Stimulated activated CD4-positive, alpha-beta T cell treated with anti-CD3 and anti-CD28 coated beads, TNF-alpha, amount 100 ng/mL, for 1 hour (primary cell): ENCODE measurements around the gene ABHD1.

Experiments used
- DNase-seq, 3 donors: peaks; one replicate each; pipeline ENCODE4 v3.0.0-alpha.2; 2020; ENCODE audit warnings: low read depth in 3 of 3, low spot score in 1 of 3

Gene ABHD1

DNA sequence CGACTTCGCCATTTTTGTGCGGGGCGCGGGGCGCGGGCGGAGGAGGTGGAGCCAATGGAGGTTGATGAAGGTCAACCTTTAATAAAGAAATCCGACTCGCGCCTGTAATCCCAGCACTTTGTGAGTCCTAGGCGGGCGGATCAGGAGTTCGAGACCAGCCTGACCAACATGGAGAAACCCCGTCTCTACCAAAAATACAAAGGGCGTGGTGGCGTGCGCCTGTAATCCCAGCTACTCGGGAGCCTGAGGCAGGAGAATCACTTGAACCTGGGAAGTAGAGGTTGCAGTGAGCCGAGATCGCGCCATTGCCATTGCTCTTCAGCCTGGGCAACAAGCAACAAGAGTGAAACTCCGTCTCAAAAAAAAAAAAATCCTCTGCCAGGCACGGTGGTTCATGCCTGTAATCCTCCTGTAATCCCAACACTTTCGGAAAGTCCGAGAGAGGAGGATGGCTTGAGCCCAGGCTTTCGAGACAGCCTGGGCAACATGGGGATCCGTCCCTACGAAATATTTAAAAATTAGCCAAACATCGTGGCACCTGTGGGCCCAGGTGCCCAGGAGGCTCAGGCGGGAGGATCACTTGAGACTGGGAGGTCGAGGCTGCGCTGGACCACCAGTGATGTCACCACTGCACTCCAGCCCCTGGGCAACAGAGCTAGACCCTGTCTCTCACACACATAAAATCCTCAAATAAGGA is 11.3 kb downstream of the ABHD1 start:
- no peak for DNase-seq

DNA sequence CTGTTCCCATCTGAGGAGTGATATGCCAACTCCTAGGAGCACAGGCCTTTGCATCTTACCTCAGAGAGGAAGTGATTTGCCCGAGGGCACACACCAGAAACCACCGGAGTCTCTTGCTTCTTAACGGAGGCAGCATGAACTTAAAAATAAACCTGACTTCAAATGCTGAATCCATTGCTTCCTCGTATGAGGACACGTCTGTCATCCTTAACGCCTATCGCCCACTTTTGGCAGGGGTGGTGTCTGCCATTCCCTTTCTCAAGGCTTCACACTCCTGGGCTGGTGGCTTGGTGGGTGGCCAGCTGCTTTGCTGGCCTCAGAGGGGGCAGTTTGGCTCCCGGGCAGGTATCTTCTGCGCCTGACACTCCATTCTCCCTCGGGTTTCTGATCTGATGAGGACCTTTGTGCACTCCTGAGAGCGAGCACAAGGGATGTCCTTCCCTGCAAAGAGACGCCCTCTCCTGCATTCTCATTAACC is 11.9 kb downstream of the ABHD1 start:
- no peak for DNase-seq

- DNase-seq: no peak
These were observed 13.1 kb downstream of the ABHD1 start for GRCh38 chr2:27136751-27137150.

GRCh38 chr2:27137322-27137935 is 13.8 kb downstream of the ABHD1 start:
- no peak for DNase-seq

DNA sequence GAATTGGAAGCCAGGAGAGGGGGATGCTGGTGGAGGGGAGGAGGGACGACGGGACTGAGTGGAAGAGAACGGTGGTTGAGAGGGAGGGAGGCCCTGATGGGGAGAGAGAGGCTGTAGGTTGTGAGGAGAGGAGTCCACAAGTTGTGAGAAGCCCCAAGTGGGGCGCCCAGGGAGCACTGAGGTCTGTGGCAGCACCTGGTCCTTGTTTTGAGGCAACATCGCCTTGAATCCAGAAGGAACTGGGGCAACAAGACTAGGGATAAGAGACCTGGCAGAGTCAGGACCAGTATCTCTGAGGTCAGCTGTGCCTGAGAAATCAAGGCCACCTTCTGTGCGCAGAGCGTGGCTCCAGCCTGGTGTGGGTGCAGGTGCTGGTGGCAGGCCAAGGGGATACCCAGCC is 14.5 kb downstream of the ABHD1 start:
- no peak for DNase-seq

GRCh38 chr2:27139310-27139709 is 15.7 kb downstream of the ABHD1 start, which contains the start of gene PRR30:
PRR30 (minus strand) TSS chr2:27139410; CDS start chr2:27138329, 1,081 bp downstream.
- DNase-seq: no peak

GRCh38 chr2:27143285-27143684 is 19.7 kb downstream of the ABHD1 start:
- no peak for DNase-seq

GRCh38 chr2:27145682-27146081 is 22.1 kb downstream of the ABHD1 start:
- DNase-seq: no peak

DNA sequence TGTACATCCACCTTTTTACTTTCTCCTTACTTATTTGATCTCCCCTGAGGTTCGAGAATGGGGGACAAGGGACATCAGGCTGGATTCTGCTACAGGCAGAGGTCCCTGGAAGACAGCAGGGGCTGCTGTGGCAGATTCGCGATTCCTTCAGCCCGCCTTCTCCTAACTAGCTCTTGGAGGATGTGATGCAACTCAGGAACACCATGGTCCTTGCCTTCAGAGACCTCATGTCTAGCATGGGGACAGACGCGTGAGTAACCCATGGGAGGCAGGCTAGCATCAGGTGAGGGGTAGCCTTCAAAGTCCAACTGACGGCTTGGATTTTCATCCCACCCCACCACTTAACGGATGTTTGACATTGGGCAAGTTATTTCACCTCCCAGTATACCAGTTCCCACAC is 24.3 kb downstream of the ABHD1 start:
- DNase-seq: no peak

DNA sequence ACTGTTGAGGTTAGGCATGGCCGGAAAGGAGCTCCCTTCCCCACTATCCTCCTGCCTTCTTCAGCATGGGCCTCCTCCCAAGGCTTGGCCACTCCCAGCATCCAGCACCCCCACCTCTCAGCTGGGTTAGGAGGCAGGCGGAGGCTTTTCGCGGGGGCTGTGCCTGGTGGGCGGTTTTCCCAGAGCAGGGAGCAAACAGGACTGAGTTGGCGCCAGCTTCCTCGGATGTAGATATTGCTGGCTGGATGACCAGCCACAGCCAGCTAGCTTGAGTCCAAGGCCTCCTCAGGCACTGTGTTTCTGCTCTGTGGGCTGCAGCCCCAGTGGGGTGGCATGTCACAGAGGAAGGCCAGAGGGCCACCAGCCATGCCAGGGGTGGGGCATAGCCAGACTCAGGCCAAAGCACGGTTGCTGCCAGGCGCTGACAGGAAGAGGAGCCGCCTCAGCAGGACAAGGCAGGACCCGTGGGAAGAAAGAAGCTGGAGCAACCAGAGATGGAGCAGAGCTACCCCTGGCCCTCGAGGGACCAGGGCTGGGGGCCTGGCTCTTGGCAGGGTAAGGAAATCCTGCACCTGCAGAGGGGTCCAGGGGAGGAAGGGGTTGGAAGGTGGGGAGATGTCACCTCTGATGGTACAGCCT is 25.3 kb downstream of the ABHD1 start, which contains the start of gene TCF23:
Gene TCF23, plus strand, starts transcription at position 204 of the 639 bp plus-strand sequence. Its CDS starts 130 bp downstream, at position 334.
- DNase-seq: no peak

DNA sequence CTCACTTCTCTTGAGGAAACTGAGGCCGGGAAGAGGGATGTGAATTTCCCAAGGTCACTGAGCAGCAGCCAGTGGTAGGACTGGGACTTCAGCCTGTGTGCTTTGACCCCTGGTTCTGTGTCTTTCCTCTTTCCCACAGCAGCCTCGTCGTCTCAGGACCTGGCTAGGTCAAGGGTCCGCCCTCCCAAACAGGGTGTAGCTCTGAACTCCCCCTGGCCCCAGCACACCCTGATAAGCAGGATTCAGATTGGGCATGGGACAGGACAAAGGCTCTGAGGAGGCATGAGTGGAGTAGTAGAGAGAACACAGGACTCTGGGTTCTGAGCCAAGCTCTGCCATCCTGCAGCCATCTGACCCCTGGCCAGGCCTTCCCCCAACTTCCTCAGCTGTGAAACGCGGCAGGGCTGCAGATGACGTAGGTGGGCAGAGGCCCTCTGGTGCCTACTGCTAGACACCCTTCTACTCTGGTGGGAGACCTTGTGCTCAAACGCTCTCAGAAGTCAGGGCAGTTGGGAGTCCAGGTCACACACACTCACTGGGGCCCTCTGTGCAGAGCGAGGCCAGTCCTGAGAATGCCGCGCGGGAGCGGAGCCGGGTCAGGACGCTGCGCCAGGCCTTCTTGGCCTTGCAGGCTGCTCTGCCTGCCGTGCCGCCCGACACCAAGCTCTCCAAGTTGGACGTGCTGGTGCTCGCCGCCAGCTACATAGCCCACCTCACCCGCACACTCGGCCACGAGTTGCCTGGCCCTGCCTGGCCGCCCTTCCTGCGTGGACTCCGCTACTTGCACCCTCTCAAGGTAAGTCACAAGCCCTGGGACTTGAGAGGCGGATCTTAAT is 26.2 kb downstream of the ABHD1 start:
- no peak for DNase-seq

- DNase-seq: no peak
These were observed 27.1 kb downstream of the ABHD1 start for GRCh38 chr2:27150639-27151230.

- DNase-seq: no peak
These were observed 28.6 kb downstream of the ABHD1 start for GRCh38 chr2:27152102-27152795.

- no peak for DNase-seq
These were observed 29.3 kb downstream of the ABHD1 start for GRCh38 chr2:27152796-27153464.

DNA sequence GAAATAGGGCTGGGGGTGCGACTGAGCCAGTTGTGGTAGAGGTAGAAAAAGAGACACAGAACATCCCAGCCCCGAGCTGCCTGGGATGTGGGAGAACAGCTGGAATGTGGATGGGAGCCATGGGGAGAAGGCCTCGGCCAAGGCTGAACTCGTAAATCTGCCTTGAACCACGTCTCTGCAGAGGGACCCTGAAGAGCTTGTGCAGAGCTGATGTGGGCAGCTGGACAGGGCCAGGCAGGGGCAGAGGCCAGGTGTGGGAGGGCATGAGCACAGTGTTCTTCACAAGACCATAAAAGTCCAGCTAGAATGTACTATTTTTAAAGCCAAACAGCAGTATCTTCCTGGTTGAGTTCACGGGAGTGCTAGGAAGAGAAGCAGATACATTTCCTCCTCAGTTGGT is 30.9 kb downstream of the ABHD1 start:
- DNase-seq: no peak

DNA sequence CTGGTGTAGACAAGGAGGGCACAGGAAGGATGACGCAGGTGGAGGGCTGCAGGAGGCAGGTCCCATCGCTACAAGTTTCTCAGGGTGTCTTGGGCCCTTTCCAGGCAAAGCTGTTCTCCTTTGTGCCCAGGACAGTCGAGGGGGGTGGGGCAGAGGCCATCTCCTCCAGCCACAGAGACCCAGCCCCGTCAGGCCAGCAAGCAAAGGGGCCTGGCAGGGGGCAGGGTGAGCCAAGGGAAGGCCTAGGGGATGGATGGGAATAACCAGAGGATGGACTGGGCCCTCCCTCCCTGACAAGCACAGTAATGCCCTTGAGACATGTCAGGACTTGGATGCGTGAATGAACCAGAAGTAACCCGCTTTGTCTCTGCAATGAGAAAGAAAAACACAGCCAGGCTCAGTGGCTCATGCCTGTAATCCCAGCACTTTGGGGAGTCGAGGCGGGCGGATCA is 31.5 kb downstream of the ABHD1 start:
- no peak for DNase-seq

GRCh38 chr2:27158468-27158867 is 34.9 kb downstream of the ABHD1 start:
- DNase-seq: no peak

DNA sequence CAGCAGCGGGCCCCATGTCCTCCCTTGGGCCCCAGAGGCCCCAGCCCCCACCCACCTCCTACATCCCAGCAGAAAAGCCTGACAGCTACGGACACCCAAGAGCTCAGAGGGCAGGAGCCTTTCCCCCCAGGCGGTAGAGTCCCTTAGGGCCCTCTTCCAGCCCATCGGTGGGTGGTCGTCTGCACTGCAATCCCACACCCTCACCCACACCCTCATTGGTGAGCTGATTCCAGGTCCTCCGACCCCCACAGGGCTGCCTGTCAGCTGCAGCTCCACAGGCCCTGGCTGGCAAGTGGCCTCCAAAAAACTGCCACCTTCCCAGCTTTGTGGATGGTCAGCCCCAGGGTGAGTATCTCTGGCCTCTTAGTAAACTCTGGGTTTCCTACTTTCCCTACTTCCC is 35.7 kb downstream of the ABHD1 start:
- DNase-seq: no peak

DNA sequence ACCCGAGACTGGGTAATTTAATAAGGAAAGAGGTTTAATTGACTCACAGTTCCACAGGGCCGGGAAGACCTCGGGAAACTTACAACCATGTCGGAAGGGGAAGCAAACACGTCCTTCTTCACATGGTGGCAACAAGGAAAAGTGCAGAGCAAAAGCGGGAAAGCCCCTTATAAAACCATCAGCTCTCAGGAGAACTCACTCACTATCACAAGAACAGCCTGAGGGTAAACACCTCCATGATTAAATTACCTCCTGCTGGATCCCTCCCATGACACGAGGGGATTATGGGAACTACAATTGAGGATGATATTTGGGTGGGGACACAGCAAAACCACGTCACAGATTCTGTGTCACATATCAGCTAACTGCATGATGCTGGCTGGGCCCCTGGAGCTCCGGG is 36.6 kb downstream of the ABHD1 start:
- DNase-seq: no peak
